HG02970 (cell line): Measurements from ENCODE around the gene ARMC3.
"Not testable (repeated sequence)": the region's sequence is repeated elsewhere in the genome, so short reads cannot be mapped to it uniquely, and the experiment has no call there.

ENCODE experiments used
- ATAC-seq: cut with Tn5 transposase; IDR thresholded peaks from one replicate; pipeline ENCODE4 v1.9.1; 2021; ENCODE audit warnings: mild to moderate bottlenecking, moderate library complexity, moderate number of reproducible peaks; ENCODE audit not compliant: unreplicated experiment, low FRiP score

The ARMC3 gene

GRCh38 chr10:23067939-23068775 lies 140.3 kb downstream of the ARMC3 start:
- no peak for ATAC-seq

- no peak for ATAC-seq
These were observed 141.4 kb downstream of the ARMC3 start for GRCh38 chr10:23069019-23069815.

GRCh38 chr10:23070092-23070912 lies 142.4 kb downstream of the ARMC3 start:
- ATAC-seq, result not testable (repeated sequence)

GRCh38 chr10:23070913-23071218 lies 143.0 kb downstream of the ARMC3 start:
- ATAC-seq, result no peak

- not testable (repeated sequence) for ATAC-seq
These were observed 144.7 kb downstream of the ARMC3 start for GRCh38 chr10:23072593-23072992.

GRCh38 chr10:23073527-23073926 lies 145.7 kb downstream of the ARMC3 start:
- ATAC-seq, result no peak

GRCh38 chr10:23075672-23076071 lies 147.8 kb downstream of the ARMC3 start:
- ATAC-seq, result no peak

- no peak for ATAC-seq
These were observed 150.3 kb downstream of the ARMC3 start for GRCh38 chr10:23078114-23078513.

GRCh38 chr10:23079700-23080099 lies 151.8 kb downstream of the ARMC3 start:
- ATAC-seq, result no peak

GRCh38 chr10:23080262-23080661 lies 152.4 kb downstream of the ARMC3 start:
- ATAC-seq, result no peak

- ATAC-seq, result no peak
These were observed 153.4 kb downstream of the ARMC3 start for GRCh38 chr10:23081221-23081750.

- ATAC-seq, result no peak
These were observed 154.0 kb downstream of the ARMC3 start for GRCh38 chr10:23081891-23082290.
